GM18507 (cell line): ENCODE data around the gene HOXD12.

Source experiments
- DNase-seq: peaks from one replicate; pipeline ENCODE4 v3.0.0; 2011; ENCODE audit warnings: low read depth; ENCODE audit not compliant: insufficient read length; ENCODE audit errors: extremely low spot score
- FAIRE-seq: peaks from 2 replicates; lab custom pipeline; 2011; peaks lifted over from hg19 to GRCh38; lab: Jason Lieb, UNC

Gene HOXD12

GRCh38 chr2:176091329-176092258 lies 8.0 kb upstream of the HOXD12 start:
- FAIRE-seq = no peak
- DNase-seq = no peak

- FAIRE-seq = no peak
- DNase-seq = no peak
These were observed 7.1 kb upstream of the HOXD12 start, which contains the start of gene HOXD13 for GRCh38 chr2:176092270-176093144. TSS of gene HOXD13 (plus strand) at chr2:176092721. CDS start at chr2:176092891, 170 bp downstream.

DNA sequence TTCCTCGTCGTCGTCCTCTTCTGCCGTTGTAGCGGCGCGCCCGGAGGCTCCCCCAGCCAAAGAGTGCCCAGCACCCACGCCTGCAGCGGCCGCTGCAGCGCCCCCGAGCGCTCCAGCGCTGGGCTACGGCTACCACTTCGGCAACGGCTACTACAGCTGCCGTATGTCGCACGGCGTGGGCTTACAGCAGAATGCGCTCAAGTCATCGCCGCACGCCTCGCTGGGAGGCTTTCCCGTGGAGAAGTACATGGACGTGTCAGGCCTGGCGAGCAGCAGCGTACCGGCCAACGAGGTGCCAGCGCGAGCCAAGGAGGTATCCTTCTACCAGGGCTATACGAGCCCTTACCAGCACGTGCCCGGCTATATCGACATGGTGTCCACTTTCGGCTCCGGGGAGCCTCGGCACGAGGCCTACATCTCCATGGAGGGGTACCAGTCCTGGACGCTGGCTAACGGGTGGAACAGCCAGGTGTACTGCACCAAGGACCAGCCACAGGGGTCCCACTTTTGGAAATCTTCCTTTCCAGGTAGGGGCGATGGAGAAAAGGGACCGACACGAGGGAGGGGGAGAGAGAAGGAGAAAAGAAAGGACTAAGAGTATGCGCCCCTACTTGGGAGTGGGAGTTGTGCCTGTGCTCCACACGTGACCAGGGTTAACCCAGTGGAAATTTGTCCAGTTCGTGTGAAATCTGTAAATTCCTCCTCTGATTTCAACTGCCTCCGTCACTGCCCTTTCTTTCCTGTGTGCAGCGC lies 6.3 kb upstream of the HOXD12 start:
- DNase-seq = no peak
- no peak for FAIRE-seq

DNA sequence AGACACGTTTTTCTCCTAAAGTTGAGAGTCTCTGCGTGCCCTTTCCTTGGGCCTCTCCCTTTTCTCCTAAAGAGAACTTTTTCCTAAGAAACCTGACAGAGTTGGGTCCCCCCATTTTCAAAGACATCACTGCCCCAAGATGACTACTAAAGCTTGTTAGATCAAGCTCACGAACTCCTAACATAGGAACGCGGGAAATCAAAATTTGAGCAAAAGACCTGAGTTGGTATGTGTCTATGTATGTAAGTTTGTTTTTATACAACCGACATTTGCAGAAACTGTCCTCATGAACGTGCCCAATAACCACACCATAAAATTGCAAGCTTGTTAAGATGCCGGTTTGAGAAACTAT lies 5.7 kb upstream of the HOXD12 start:
- no peak for FAIRE-seq
- DNase-seq = no peak

- FAIRE-seq = no peak
- no peak for DNase-seq
These were observed 5.2 kb upstream of the HOXD12 start for GRCh38 chr2:176094349-176094748.

DNA sequence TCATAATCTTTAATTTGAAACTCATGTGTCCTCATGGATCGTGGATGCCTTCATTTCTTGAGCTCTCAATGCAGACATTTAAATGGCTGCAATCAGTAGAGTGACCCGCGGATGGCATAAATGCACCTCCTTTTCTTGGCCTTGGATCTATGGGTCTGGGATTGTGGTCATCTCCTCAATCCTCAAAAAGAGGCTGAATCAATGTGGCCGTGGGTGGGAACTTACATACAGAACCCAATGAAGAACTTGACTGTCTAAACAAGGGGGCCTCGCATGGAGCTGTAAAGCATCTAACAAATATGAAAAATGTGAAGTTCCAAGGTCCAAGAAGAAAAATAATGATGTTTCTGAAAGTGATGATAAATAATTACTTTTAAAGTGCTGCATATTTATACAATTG lies 4.2 kb upstream of the HOXD12 start:
- FAIRE-seq (no peak), DNase-seq (no peak)

DNA sequence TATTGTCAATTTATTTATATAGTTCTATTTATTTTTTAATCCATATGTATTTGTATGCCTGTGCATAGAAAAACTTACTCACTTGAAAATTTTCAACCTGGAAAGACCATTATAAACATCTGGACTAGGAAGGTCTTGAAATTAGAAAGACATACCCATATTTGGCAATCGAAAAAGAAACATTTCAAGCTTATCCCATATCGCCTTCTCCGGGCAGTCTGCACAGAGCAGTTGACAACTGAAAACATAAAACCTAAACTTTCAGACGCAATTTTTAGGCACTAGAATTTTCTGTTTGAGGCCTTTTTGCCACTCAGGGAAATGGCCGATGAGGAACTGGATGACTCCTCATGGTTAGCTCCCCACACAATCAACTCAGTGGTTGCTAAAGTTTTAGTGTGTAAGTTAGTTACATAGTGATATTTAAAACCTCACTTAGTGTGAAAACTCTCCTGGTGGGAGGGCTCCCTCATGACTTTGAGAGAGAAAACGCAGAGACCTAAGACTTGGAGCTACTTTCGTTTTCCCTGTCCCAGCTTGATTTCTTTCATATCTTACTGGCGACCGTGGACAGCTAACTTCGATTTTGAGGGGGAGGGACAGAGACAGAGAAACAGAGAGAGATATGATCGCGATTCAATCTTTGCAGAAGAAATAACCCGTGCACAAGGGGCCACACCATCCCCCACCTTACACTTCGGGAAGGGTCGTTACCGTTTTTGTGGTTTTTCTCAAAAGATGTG lies 3.2 kb upstream of the HOXD12 start:
- FAIRE-seq (no peak), DNase-seq (no peak)

DNA sequence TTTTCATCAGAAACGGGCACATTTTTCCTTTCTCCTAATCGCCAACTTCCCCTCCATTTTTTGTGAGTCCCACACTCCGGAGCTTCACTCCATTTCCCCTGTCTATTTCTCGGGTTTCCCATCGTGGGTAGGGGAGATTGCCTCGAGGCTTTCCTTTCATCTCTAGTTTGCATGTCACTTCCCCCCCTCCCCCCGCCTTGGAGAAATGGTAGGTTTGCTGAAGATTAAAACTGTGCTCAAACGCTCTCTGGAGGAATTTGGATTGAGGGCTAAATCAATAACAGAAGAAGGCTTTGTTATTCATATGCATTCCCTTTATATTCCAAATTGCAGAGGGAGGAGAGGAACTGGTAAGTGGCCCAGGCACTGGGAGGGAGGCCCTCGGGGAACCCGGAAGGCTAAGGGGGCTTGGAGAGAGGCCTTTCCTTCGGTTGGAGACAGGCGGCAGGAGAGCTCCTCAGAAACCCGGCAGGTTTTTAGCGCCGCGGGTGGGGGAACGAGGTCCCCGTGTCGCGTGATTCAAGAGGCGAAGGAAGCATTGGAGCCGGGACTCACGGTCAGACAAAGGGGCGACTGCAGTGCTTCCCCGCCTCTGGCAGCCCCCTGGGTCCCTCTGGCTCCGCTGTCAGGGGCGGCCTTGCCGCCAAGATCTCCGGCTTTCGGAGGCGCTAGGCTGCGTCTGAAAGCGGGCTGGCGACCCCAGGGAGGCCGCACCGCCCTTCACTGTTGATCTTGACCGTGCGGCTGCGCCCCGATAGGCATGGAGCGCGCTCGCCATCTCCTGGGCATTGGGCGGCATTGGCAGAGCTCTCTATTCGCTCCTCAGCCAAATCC lies 2.4 kb upstream of the HOXD12 start:
- peak; percentile 30 for DNase-seq
- peak; percentile 65 for FAIRE-seq

- FAIRE-seq = no peak
- no peak for DNase-seq
These were observed 1.7 kb upstream of the HOXD12 start for GRCh38 chr2:176097820-176098365.

DNA sequence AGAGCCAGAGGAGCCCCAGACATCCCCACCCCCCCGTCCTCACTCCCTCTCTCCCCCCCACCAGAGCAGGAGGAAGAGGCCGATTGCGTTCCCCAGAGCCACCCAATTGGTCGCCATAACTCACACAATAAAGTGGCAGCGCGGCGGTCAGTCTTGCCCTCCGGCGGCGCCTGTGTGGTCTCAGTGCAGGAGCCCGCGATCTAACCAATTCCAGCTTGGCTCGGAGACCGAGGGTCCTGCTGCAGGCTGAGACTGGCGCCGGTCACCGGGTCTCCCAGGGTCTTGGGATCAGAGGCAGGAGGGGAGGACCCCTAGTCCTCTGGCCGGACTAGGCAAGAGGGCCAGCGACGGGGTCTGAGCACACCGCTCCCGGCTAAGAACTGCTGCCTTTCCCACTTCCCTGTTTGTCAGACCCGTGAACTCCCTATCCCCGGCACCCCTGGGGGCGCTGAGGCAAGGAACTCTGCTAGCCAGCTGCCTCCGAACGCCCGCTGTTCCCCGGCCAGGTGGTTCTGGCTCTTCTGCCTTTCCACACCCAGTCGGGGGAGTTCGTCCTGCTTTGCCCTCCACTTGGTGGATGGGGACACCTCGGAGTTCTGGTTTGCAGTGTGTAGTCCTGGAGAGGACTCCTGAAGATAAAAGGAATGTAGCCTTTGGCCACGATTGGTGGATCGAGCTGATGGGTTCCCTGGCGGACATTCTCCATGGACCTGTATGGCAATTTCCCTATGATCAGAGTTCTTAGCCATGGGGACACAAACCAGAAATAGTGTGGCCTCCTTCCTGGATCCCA lies 1.0 kb upstream of the HOXD12 start:
- DNase-seq (no peak), FAIRE-seq (no peak)

DNA sequence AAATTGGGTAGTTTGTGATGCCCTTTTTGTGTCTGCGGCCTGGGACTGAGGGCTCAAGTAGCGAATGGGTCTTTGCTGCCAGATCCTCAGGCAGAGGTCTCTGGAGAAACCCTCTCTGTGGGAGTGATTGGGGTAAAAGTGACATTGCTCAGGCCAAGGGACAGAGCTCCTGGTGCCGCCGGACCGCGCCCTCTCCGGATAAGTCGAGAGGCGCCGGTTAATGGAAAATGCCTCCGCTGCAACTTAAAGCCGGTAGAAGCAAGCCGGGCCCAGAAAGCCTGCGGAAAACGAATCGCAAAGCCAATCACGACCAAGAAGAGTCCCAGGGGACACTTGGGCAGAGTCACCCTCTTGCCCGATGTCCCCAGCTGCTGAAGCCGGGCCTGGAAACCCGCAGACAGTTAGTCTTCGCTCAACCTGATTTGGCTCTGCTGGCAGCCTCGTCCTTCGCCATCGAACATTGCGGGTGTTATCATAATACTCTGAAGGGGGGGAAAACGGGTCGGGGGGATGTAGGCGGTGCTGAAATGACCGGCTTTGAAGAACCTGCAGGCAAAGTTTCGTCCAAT lies 352 bp upstream of the HOXD12 start:
- DNase-seq (no peak), FAIRE-seq (no peak)

- FAIRE-seq (no peak), DNase-seq (no peak)
These were observed 1.0 kb downstream of the HOXD12 start for GRCh38 chr2:176100547-176101140.

DNA sequence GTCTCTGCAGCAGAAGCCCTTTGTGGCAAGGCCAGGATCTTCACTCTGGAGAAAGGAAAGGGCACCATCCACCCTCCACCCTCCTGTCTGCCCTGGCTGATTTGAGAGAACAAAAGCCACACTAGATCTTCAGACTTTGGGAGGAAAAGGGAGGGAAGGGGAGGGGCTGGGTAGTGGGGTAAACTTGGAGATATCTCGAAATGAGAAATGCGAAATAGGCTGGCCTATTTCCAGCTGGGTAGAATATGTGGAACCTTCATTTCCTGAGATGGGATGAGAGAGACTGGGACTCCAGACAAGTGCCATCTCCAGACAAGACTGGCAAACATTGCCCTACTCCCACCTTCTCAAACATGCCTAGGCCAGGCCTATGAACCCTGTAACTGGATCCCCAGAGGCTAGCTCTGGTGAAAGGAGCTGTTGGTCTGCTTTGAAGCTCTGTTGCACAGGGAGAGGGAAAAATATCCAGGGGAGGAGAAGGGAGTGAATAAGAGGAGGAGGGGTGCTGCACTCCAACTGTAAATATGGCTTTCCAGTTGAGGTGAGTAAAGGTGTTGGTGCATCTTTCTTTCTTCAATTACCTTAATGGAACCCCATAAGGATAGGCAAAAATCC lies 1.7 kb downstream of the HOXD12 start:
- no peak for DNase-seq
- no peak for FAIRE-seq

DNA sequence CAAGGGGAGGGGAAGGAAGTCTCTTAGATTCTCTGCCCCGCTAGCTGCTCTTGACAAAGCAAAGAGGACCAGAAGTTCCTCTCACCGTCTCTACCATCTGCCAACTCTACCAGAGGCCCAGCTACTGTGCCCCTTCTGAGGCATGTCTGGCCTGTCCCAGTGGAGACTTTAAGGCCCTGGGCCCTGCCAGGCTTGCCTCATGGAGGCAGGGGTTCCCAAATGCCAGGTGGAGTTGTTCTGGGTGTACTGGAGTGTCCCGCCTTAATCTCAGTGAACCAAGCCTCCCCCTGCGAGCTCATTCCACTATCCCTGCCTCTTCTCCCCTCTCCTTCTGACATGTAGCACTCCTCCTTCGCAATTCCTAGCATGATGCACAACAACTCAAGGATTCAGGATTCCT lies 2.2 kb downstream of the HOXD12 start:
- no peak for DNase-seq
- FAIRE-seq = no peak

DNA sequence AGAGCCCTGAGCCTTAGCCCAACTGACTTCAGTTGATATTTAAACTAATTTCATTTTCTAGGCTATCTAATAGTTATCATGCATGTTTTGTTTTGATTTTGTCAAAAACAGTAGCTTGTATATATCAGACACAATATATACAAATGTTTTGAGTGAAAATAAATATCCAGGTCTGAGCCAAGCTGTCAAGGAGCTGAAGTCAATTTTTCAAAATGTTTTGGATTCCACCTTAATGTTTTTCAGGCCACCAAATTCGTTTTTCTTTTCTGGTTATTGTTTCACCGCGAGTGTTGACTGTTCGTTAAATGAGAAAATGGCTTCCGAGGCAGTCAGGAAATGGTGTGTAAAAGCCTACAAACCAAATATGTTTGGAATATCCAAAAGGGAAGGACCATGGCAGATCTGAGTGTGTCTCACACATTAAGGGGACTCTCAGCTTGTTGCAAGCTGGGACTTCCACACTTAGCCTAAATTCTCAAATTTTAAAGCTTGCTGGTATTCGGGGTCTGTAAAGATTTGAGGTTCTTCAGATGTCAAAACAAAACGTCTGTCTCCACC lies 2.8 kb downstream of the HOXD12 start:
- DNase-seq (no peak), FAIRE-seq (no peak)

GRCh38 chr2:176103194-176103593 lies 3.6 kb downstream of the HOXD12 start:
- FAIRE-seq (no peak), DNase-seq (no peak)
